ENCODE results near the gene FLVCR2. TPM values are rescaled to one million over a fixed set of nuclear protein-coding genes. Genes with fewer than 3 reads are reported as not detected.
A peak's percentile ranks its signal among the peaks of the same experiment; 100 is the strongest.

The FLVCR2 gene, protein sequence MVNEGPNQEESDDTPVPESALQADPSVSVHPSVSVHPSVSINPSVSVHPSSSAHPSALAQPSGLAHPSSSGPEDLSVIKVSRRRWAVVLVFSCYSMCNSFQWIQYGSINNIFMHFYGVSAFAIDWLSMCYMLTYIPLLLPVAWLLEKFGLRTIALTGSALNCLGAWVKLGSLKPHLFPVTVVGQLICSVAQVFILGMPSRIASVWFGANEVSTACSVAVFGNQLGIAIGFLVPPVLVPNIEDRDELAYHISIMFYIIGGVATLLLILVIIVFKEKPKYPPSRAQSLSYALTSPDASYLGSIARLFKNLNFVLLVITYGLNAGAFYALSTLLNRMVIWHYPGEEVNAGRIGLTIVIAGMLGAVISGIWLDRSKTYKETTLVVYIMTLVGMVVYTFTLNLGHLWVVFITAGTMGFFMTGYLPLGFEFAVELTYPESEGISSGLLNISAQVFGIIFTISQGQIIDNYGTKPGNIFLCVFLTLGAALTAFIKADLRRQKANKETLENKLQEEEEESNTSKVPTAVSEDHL
- total RNA-seq: 1 to 10 TPM; 6.2 to 8.3 TPM

DNA sequence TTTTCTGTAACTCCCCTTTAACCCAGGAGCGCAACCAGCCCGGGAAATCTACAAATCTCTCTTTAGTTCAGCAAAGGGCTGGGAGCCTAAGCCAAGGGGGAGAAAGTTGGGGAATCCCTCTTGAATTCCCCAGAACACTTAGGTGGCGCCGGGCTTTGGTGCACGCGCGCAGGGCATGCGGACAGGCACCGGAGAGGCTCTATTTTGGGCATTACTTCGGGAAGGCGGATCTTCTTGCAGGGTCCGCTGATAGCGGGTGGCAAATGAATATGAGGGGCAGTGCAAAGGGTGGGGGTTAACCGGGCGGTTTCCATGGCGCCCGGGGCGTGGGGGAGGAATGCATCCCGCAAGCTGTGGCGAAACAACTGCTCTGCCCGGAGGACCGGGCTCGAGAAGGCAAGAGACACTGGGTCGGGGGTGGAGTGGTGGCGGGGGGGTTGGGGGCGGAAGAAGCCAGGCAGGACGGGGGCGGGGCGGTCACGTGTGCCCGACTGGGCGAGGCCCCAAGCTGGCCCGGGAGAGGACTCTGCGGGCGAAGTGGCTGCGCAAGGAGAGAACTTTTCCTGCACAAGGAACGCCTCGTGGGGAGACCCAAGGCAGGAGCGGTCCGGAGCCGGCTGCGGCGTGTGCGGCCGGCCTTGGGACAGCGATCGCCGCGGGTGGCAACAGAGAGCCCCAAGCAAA is at the start of gene FLVCR2:
Gene FLVCR2, plus strand, starts transcription at position 519 of the 684 bp plus-strand sequence. CDS start 353 bp downstream, outside the sequence.
- Histone ChIP-seq H3K36me3 (no peaks in the 10 kb centered on the region), H3K27me3 (replicated peaks; ENCODE audit: insufficient read depth) (no peaks in the 10 kb centered on the region), H3K9me3 (no peaks in the 10 kb centered on the region), H3K27ac (peak within 1 kb of the TSS; percentile 44 to 73), H3K4me1 (ENCODE audit: control insufficient read depth in 1 of 2, low read depth in 2 of 2) (peaks cover 4 to 18% of the 10 kb centered on the region in 2 donors), H3K4me3 (peak within 1 kb of the TSS; percentile 74)
- TF ChIP-seq, protein P1, sequence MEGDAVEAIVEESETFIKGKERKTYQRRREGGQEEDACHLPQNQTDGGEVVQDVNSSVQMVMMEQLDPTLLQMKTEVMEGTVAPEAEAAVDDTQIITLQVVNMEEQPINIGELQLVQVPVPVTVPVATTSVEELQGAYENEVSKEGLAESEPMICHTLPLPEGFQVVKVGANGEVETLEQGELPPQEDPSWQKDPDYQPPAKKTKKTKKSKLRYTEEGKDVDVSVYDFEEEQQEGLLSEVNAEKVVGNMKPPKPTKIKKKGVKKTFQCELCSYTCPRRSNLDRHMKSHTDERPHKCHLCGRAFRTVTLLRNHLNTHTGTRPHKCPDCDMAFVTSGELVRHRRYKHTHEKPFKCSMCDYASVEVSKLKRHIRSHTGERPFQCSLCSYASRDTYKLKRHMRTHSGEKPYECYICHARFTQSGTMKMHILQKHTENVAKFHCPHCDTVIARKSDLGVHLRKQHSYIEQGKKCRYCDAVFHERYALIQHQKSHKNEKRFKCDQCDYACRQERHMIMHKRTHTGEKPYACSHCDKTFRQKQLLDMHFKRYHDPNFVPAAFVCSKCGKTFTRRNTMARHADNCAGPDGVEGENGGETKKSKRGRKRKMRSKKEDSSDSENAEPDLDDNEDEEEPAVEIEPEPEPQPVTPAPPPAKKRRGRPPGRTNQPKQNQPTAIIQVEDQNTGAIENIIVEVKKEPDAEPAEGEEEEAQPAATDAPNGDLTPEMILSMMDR (IDR thresholded peaks at IDR 0.05): no peak
- peak; percentile 53 for ATAC-seq (ENCODE audit: insufficient number of reproducible peaks, low FRiP score, low read depth)
- DNase-seq (ENCODE audit: low spot score): peak; percentile 18

DNA sequence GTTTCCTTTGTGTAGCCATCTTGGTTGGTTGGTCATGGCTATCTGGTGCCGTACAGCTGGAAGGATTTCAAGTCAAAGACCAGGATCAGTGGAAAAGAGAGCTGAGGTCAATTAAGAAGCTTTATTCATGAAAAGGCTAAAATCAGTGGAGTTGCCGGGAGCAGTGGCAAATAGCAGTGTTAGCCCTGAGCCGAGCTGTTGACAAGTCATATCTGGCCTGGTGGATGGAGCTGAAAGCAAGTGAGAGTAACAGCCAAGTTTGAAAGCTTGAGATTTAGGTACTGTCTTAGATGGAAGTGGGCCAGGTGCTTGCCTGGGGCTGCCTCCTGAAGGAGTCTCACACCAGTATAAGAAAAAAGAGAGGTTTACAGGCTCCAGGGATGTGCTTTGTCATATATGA is 47.2 kb upstream of the FLVCR2 start:
- Histone ChIP-seq H3K4me1 (ENCODE audit: control insufficient read depth in 1 of 2, low read depth in 2 of 2) (no peaks in the 10 kb centered on the region), H3K27ac (no peak overlapping the region), H3K36me3 (no peaks in the 10 kb centered on the region), H3K9me3 (no peaks in the 10 kb centered on the region), H3K4me3 (no peak overlapping the region), H3K27me3 (replicated peaks; ENCODE audit: insufficient read depth) (no peaks in the 10 kb centered on the region)
- ATAC-seq (ENCODE audit: insufficient number of reproducible peaks, low FRiP score, low read depth): no peak
- no peak for DNase-seq (ENCODE audit: low spot score)
- TF ChIP-seq, protein P1 (IDR thresholded peaks at IDR 0.05): no peak

DNA sequence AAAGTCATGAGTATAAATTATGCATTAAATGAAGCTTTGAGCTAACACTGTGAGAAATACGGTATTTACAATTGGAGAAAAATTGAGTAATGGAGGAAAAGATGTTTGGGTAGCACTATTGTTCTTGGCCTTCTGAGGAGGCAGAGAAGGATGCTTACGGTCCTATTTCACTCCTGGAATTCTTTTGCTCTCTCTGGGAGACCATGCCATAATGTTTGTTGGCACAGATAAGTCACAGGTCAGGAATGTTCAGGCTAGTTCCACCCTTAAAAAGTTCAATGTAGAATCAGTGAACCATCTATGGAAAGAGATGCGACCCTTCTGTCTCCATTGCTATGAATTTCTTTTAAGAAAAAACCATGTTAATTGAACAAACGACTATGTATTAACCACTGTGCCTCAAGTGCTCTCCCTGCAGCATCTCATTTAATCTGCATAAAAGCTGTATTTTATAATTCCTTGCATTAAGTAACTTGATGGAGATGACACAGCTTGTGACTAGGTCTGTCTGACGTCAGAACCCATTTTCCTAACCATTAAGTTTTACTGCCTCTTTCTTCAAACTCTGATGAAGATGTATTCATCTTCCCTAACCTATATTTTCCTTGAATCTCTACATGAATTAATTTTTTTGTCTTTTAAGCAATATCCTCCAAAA is 46.6 kb upstream of the FLVCR2 start:
- H3K27me3 ChIP-seq (replicated peaks; ENCODE audit: insufficient read depth): no peaks in the 10 kb centered on the region
- TF ChIP-seq, protein P1 (IDR thresholded peaks at IDR 0.05): no peak
- no peak overlapping the region for H3K27ac ChIP-seq
- ATAC-seq (ENCODE audit: insufficient number of reproducible peaks, low FRiP score, low read depth): no peak
- no peaks in the 10 kb centered on the region for H3K9me3 ChIP-seq
- H3K4me3 ChIP-seq: no peak overlapping the region
- no peaks in the 10 kb centered on the region for H3K4me1 ChIP-seq (ENCODE audit: control insufficient read depth in 1 of 2, low read depth in 2 of 2)
- no peaks in the 10 kb centered on the region for H3K36me3 ChIP-seq
- no peak for DNase-seq (ENCODE audit: low spot score)

DNA sequence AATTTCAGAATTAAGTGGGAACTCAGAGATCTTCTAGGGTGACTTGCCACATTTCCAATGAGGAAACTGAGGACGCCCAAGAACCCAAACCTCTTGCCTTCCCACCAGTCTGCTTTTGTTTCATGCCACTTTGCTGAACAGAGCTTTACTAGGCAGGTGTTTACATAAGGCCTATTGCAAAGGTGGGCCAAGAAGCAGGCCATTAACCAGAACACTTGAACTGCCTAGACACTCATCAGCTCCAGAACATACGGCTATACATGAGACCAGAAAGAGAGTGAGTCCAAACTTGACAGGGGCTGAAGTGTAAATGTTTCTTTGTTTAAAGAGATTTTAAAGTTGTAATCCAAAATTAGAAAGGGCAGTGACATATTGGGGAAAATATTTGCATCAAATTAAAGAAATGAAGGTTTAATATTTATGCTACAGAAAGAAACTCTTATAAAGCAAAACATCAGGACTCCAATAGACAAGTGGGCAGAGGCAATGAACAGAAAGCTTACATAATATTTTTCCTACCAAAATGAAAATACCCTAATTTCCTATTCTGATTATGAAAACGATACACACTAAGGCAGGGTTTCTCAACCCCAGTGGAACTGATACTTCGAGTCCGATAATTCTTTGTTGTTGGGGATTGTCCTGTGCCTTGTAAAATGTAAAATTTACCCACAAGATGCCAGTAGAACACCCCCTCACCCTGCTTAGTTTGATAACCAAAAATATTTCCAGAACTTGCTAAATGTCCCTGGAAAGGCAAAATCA is 44.4 kb upstream of the FLVCR2 start:
- Histone ChIP-seq H3K4me3 (no peak overlapping the region), H3K27me3 (replicated peaks; ENCODE audit: insufficient read depth) (no peaks in the 10 kb centered on the region), H3K4me1 (ENCODE audit: control insufficient read depth in 1 of 2, low read depth in 2 of 2) (no peaks in the 10 kb centered on the region), H3K36me3 (no peaks in the 10 kb centered on the region), H3K9me3 (no peaks in the 10 kb centered on the region), H3K27ac (no peak overlapping the region)
- TF ChIP-seq, protein P1 (IDR thresholded peaks at IDR 0.05): no peak
- DNase-seq (ENCODE audit: low spot score): no peak
- no peak for ATAC-seq (ENCODE audit: insufficient number of reproducible peaks, low FRiP score, low read depth)
